HG02884 (cell line): ENCODE results near the gene TCEANC2.
A peak's percentile ranks its signal among the peaks of the same experiment; 100 is the strongest.
"Not testable (repeated sequence)": the region's sequence is repeated elsewhere in the genome, so short reads cannot be mapped to it uniquely, and the experiment has no call there.

Source experiments
- ATAC-seq: cut with Tn5 transposase; IDR thresholded peaks from one replicate; pipeline ENCODE4 v1.9.1; 2021; ENCODE audit warnings: mild to moderate bottlenecking, moderate library complexity; ENCODE audit not compliant: unreplicated experiment

Gene TCEANC2

GRCh38 chr1:54024811-54025210 lies 28.6 kb upstream of the TCEANC2 start:
- not testable (repeated sequence) for ATAC-seq

GRCh38 chr1:54027848-54028247 lies 25.6 kb upstream of the TCEANC2 start:
- no peak for ATAC-seq

DNA sequence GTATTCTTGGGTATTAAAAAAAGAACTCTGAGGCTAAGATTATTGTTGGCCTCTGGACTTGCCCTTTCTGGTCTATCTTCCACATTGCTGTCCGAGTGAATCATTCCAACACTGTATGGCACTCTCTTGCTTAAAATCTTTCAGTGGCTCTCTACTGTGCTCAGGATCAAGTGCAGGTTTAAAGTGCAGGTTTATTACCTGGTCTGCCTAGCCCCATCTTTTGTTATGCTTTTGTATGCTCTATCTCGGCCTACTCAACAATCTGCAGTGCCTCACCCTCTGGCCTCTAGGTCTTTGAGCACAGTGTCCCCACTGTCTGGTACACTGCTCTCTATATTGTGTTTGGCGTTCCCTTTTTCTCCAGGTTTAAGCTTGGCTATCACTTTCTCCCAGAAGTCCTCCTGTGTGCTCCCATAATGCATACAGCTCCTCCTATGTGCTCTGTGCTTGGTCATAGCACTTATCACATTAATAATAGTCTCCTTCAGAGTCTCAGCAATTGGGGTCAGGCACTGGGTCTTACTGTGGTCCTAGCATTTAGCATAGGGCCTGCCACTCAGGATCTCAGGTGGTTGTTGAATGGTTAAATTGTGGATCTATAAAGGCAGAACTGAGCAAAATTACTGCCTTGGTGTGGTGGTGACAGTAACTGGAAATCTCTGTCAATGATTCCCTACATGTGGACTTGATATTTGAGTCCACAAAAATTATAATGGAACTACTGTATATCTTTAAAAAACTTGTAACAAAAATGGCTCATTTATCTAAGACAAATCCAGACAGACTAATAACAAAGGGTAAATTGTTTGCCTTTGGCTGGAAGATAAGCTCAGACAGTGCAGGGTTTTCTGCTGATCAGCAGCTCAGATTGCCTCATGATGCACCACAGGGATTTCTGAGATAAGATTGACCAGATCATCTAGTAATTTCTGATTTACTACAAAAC lies 24.8 kb upstream of the TCEANC2 start:
- no peak for ATAC-seq

DNA sequence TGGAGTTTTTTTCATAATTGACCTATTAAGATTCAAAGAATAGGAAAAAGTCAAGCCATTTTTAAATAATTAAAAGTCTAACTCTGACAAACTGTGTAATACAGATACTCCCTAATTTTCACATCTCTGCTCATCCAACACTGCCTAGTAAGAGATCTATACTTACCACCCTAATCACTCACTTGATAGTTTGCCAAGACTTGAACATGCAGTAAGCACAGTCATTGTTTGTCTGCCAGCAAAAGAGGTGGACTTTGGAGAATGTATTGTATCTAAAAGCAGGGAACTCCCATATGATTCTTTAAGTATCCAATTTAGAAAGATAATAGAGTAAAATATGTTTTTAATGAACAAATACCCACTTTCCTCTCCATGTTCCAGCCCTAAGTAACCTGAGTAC lies 15.9 kb upstream of the TCEANC2 start:
- no peak for ATAC-seq

DNA sequence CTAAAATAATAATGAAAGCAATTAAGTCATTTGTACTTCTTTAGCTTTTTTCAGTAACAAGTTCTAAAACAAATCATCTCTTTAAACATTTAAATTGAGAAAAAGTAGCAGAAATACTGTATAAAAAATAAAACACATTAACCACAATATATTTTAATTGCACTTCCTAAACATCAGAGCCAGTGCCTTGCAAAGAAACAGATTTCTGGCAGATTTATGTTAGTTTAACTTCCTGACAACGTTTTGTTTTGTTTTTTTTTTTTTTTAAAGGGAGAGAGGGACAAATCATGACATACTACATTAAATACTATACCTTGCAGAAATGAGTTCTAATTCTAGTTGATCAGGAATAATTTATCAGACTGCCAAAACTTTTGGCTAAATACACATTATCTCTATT lies 11.6 kb upstream of the TCEANC2 start:
- no peak for ATAC-seq

DNA sequence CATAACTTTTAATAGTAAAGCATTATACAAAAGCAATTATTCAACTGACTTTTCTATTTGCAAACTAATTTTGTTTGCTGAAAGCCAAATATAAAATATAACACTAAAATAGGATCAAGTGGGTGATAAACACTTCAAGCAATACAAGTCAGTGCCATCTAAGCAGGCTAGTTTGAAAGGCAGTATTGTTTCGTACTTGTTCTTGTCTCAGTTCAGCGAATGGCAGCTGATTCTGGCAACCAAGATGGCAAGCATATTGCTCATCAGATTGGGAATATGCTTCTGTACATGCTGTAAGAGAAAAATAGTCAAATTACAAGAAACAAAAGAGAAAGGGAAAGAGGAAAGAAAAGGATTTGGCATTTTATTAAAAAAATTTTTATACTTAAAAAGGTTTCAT lies 7.9 kb upstream of the TCEANC2 start:
- no peak for ATAC-seq

GRCh38 chr1:54046671-54047383 lies 6.6 kb upstream of the TCEANC2 start:
- ATAC-seq: no peak

GRCh38 chr1:54047384-54048305 lies 5.8 kb upstream of the TCEANC2 start:
- ATAC-seq: no peak

GRCh38 chr1:54050435-54050834 lies 3.0 kb upstream of the TCEANC2 start:
- ATAC-seq: not testable (repeated sequence)

DNA sequence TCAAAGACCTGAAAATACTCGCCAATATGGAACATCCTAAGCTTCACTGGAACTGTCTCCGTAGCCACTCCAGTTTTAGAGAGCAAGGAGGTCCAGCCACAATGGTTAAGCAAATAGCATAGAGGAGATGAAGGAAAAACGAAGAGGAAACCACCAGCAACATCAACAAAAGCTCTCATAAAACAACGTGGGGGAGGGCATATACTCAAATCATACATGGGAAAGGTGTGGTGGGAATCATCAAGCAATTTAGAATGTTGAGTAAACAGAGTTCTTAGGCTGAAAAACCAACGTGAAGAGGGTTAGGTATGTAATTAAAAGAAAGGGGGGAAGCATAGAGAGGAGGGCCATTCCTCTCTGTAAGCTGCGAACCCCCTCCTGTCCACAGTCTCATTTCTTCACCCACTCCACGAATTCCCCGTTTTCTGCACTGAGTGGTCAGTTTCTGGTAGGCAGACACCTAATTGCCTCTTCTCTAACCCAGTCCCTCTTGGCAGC lies 1.4 kb upstream of the TCEANC2 start:
- ATAC-seq: no peak

DNA sequence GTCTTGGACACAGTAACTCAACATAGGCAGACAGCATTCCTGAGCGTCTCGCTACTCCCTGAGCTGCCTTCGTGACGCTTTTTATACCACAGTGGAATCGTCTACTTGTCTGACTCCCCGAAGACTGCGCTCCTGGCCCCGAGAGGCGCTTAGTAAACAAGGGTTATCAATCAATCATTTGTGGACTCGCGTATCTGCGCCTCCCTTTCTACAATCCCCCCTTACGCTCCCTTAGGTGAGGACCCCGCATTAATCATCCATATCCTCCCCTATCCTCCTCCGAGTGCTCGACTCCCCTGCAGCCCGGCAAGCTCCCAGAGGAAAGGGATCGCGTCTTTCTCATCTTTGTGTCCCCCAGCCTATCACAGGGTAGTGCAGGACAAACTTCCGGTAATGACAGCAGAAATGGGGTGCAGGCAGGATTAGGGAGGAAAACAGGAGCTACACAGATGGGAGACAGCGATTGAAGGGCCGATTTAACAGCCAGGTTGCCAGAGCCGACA lies 926 bp upstream of the TCEANC2 start:
- peak; percentile 20 for ATAC-seq

DNA sequence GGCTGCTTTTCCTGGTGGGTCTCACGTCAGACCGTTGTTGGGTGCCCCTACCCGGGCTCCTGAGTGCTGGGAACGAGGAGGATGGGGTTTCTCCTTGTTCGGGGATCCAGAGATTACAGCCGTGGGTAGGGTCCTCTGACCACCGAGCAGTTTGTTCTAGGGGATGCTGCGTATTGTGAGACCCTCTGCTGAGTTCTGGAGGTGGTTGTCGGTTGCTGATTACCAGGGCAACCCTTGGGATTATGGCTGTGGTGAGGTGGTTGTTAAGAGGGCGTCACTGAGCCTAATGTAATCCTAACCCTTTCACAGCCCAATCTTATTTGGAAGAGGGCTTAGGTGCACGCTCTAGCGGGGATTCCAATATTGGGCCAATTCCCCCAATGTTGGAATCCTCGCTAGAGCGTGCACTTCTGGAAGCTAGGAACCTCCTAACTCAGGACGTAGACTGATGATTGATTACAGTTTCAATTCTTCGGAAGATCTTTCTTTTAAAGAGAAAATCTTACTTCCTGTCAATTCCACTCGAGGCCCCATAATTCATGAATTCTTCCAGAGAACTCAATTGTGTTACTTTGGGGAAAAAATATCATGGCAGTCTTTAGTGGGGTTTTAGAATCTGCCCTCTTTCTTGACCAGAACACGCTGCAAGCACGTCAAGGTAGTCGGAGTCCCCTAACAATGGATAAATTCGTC lies 483 bp downstream of the TCEANC2 start:
- no peak for ATAC-seq

DNA sequence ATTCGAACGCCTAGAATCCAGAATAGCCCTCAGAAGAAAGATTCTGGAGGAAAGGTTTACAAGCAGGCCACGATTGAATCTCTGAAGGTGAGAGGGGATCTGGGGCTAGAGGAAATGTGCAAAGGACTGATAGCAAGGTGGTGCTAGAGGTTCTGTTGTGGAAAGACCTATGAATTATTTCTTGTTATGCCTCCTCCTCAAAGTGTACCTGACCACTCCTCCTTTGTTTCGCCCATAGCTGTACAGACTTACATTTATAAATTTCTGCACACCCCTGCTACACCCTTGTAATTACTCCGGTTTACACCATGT lies 986 bp downstream of the TCEANC2 start:
- ATAC-seq: no peak

DNA sequence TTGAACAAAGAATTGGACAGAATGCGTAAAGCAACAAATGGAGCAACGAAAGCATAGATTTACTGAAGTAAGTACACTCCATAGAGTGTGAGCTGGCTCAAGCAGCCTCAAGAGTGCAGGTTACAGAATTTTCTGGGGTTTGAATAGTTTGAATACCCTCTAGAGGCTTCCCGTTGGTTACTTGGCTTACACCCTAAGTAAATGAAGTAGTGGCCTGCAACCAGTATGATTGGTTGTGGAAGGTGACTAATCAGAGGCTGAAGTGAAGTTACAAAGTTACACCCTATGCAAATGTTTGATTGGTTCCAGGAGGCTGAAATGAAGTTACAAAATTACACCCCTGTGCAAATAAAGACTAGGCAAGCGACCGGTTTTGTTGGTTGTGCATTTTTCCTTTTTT lies 10.9 kb downstream of the TCEANC2 start:
- ATAC-seq: no peak

DNA sequence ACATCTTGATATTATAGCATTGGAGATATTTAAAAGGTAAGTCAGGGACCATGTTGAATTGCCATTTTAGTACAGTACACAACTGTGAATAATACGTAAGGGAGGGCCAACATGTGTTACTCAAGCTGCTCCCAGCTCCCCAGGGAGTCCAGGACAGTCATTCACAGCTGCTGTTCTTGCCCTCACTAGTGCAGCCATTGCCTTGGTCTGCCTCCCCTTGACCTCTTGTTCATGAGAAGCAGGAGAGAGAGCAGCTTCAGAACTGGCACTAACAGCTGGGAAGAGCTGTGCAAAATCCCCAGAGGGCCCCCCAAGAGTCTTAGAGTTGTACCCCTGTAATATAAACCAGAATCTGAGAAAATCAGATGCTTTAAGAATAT lies 16.4 kb downstream of the TCEANC2 start:
- no peak for ATAC-seq

DNA sequence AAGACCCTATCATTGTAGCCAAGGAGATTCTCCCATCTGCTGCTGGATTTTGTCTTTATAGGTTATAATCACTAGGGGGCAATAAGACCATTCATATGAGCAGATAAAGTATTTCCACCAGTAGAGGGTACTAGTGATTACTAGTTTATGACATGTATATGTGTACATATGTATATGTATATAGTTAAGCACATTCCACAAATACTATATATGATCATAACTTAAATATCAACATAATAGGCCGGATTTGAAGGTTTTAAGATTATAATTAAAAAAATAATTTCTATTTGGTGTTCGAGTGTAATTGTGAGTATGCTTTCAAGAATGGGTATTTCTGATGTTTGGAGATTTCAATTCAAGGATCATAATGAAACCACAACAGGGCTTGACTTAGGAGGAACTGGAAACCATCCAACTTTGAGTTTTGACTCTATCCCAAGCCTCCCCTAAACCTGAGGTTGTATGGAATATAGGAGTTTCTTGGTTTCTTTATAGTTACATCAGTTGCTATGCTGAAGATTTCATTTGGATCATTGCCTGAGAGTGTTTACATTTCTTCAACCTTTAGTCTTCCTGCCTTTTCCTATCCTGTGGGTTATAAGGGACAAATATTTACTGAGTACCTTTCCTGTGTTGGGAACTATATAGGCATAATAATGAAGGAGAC lies 16.9 kb downstream of the TCEANC2 start:
- ATAC-seq: peak; percentile 60

- no peak for ATAC-seq
Measured at GRCh38 chr1:54077359-54077758, 24.0 kb downstream of the TCEANC2 start.

GRCh38 chr1:54080598-54081049 lies 27.2 kb downstream of the TCEANC2 start:
- no peak for ATAC-seq
